HG03025 (cell line): ENCODE data around the gene PDLIM5.

Source experiments
- ATAC-seq: cut with Tn5 transposase; IDR thresholded peaks from one replicate; pipeline ENCODE4 v1.9.1; 2021; ENCODE audit warnings: mild to moderate bottlenecking, moderate library complexity; ENCODE audit not compliant: unreplicated experiment, low FRiP score

The PDLIM5 gene

DNA sequence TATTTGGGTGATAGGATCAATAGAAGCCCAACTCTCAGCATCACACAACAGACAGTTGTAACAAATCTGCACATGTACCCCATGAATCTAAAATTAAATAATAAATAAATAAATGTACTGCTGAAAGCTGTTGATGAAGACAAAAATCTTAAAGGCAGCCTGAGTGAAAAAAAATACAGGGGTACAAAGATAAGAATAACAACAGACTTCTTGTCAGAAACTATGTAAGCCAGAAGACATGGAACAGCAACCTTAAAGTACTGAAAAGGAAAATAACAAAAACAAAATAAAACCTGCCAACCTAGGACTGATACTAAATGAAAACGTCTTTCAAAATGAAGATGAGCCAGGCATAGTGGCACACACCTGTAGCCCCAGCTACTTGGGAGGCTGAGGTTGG is 25.0 kb upstream of the PDLIM5 start:
- no peak for ATAC-seq

DNA sequence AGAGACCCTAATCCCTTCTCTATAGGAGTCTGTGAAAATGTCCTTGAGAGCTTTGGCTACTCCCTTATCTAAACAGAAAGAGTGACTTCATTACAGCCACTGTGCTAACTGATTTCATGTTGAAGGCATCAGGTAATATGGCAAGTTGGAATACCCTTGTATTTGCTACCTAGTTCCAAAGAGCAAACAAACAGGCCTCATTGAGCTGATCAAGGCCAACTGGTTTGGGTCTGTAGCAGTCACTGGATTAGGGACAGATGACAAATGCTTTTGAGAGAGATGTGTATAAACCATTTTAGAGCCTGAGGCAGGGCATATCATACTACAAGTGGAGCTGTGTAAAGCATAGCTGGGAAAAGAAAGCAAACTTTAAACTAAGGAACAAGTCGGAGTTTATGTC is 22.9 kb upstream of the PDLIM5 start:
- no peak for ATAC-seq

DNA sequence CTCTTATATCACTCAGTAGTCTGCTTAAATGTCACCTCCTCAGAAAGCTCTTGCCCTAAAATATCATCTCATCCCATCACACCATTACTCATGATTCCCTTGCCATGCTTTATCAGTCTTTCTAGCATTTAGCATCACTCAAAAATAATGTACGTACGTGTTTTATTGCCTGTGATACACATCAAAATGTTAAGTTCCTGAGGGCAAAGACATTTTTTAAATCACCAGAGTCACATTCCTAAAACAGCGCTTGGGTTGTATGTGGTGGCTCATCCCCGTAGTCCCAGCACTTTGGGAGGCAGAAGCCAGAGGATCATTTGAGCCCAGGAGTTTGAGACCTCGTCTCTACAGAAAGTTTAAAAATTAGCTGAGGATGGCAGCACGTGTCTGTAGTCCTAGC is 21.3 kb upstream of the PDLIM5 start:
- no peak for ATAC-seq

- ATAC-seq: no peak
Measured at GRCh38 chr4:94431388-94431787, 20.4 kb upstream of the PDLIM5 start.

GRCh38 chr4:94434505-94434904 is 17.2 kb upstream of the PDLIM5 start:
- no peak for ATAC-seq

DNA sequence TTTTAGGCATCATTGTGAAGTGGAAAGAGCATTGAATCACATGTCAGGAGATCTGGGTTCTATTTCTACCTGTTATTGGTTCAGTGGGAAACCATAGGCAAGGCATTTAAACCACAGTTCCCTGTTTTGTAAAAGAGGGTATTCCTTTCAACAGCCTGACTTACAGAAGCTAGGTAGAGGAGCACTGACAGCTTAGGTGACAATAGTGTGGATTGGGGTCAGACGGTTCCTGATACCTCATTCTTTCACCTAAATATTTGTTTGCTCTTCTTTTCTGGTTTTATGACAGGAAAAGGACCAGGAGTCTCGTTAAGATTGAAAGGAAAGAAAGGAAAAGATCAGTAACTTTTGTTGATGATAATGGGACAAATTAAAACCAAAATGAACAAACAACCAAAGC is 15.9 kb upstream of the PDLIM5 start:
- ATAC-seq: no peak

- ATAC-seq: no peak
Measured at GRCh38 chr4:94436512-94436911, 15.2 kb upstream of the PDLIM5 start.

DNA sequence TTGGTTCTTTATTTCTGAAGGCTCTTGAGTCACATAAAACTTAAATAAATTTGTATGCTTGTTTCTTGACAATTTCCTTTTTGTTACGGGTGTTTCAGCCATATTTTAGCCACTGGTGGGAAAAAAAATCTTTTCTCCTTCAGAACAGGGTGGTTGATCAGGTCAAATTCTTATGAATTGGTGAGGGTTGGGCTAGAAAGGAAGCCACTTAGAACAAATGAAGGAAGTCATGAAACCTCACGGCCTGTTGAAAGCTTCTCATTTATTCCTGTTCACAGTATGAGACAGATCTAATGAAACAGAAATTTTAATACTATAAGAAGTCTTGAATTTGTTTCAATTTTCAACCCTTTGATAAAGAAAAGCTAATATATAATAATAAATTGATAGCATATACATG is 12.1 kb upstream of the PDLIM5 start:
- ATAC-seq: no peak

GRCh38 chr4:94441838-94442237 is 9.9 kb upstream of the PDLIM5 start:
- ATAC-seq: no peak

GRCh38 chr4:94442251-94442650 is 9.5 kb upstream of the PDLIM5 start:
- no peak for ATAC-seq

GRCh38 chr4:94446386-94446785 is 5.4 kb upstream of the PDLIM5 start:
- ATAC-seq: no peak

DNA sequence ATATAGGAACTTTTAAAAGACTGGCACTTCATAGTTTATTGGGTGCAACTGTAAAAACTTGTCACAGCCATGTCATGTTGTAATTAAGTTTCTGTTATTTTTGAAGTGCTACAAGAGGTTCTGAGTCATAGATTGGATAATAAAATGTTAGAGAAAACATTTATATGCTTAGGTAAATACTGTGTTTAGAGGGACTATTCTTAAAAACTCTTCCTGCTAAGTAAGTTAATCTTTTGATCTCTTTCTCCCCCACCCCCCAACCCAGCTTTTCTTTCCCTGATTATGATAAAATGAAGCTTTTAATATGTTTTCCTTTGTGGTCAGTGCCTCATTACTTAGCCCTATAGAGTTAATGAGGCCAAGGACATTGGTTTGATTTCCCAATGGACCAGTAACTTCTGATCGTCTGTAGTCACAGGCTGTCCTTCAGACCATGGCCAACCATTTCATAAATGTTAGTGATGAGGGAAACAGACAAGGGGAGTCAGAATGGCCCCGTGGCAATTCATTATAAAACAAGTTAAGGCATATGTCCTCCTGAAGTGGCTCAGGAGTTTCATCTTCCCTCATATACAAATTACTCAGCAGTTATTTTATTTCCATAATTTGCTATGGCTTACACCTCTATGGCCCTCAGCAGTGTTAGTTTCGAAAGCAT is 3.9 kb upstream of the PDLIM5 start:
- no peak for ATAC-seq

DNA sequence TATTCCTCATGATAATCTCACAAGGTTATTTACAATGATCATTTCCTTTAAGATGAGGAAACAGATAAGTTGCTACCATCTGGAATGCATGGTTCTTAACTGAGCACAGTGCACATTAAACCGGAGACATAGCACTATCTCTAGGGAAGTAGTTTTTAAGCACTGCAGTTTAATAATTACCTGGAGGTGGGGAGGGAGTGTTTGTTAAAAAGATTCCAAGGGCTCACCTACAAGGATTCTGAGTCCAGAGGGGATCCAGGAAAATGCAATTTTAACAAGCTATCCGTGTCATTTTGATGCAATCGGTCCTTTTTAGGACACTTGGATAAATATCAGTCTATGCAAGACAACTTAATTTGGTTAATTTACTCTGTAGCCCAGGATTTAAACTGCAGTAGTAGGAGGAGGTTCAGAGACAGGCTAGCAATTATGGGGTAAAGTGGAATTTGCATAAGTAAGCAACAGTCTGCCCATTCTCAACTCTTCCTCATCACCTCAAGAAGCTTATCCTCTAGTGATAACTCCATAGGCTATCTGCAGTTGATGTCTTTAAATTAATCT is 2.8 kb upstream of the PDLIM5 start:
- no peak for ATAC-seq

GRCh38 chr4:94451051-94451694 is 569 bp upstream of the PDLIM5 start:
- ATAC-seq: no peak

DNA sequence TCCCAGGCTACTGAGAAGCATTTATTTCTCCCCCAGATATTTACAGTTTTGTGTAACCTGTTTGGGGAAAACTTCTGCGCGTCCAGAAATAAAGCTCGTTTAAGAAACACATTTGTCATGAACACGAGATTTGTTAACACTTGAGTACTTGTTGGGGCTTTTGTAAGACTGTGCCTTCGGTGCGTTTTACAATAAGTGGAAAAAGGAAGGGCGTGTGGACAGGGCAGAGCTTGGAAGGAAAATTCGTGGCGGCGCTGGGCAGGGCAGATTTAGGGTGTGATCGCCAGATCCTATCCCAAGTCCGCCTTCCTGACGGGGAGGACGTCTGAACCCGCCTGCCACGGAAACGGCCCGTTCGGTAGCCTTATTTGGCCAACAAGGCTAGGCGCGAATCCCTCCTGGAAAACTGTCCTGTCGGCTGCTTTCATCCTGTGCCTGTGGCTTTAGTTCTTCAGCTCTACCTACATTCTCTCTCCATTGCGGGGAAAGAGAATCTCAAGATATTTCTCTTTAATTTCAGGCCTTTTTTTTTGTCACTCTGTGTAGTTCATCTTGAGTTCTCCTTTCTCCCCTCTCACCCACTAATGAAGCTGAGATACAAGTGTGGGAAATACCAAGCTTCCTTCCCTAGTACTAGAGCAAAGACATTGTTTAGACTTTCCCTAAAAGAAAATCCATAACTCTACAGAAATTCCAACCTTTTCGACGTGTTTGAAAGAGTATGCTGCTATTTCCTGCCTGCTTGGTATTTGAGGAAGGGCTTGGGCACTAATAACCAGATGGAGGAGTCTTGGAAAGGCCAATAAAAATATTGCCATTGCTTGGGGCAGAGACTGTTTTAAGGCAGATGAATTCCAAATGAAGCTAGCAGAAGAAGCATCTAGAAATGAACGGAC is 982 bp downstream of the PDLIM5 start:
- peak; percentile 15 for ATAC-seq

GRCh38 chr4:94453391-94453963 is 1.7 kb downstream of the PDLIM5 start:
- no peak for ATAC-seq

- no peak for ATAC-seq
Measured at GRCh38 chr4:94454405-94454804, 2.7 kb downstream of the PDLIM5 start.

- ATAC-seq: no peak
Measured at GRCh38 chr4:94455081-94455480, 3.3 kb downstream of the PDLIM5 start.

GRCh38 chr4:94457692-94458106 is 6.0 kb downstream of the PDLIM5 start:
- no peak for ATAC-seq

DNA sequence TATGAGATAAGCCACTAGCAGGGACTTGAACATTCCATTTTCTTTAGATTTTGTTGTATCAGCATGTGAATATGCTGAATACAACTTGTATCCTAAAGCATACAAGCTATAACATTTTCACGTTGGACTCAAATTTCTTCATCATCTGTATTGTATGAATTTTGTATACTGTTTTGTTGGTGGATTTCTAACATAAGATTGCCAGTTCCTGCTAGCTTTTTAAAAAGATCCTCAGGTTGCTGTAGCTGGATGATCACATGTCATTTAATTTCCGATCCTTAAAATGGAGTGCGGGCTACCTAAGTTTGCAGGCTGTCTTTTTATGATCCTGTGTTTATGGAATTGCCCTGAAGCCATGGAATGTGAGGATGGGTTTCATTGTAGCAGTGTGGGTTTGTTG is 6.9 kb downstream of the PDLIM5 start:
- ATAC-seq: no peak
